Fibroblast of lung (primary cell): ENCODE measurements around the gene CAND1. TPM values are rescaled to one million over a fixed set of nuclear protein-coding genes. Genes with fewer than 3 reads are reported as not detected.
"Not testable (repeated sequence)": the region's sequence is repeated elsewhere in the genome, so short reads cannot be mapped to it uniquely, and the experiment has no call there.

Experiments
- DNase-seq, 2 donors: peaks; one replicate each; pipeline versions ENCODE4 v3.0.0 to v3.0.0-alpha.2; 2010; ENCODE audit warnings: low read depth in 2 of 2
- H2AFZ ChIP-seq: 2 replicates; pipeline ENCODE4 v1.5.1; 2012; ENCODE audit warnings: low read length, control low read depth, inconsistent platforms
- H3K27ac ChIP-seq: 2 replicates; pipeline ENCODE4 v1.5.1; 2011; ENCODE audit warnings: low read length, control low read depth; ENCODE audit not compliant: insufficient read depth
- H3K27me3 ChIP-seq: 2 replicates; pipeline ENCODE4 v1.5.1; 2011; ENCODE audit warnings: mild to moderate bottlenecking, low read length; ENCODE audit not compliant: control insufficient read depth, insufficient read depth
- H3K36me3 ChIP-seq: 2 replicates; pipeline ENCODE4 v1.5.1; 2011; ENCODE audit warnings: low read length; ENCODE audit not compliant: control insufficient read depth, insufficient read depth
- H3K4me1 ChIP-seq: 2 replicates; pipeline ENCODE4 v1.5.1; 2011; ENCODE audit warnings: low read length; ENCODE audit not compliant: control insufficient read depth, insufficient read depth; ENCODE audit errors: extremely low read depth
- H3K4me2 ChIP-seq: 2 replicates; pipeline ENCODE4 v1.5.1; 2011; ENCODE audit warnings: low read length, control low read depth; ENCODE audit not compliant: insufficient read depth; ENCODE audit errors: extremely low read depth
- H3K4me3 ChIP-seq, 4 experiments: fragments of 200-600 bp in 1 of 4; sonication (generic) in 1 of 4; replicated peaks in 1 of 4; 2 replicates each; pipeline ENCODE4 v1.5.1; 2011 to 2016; ENCODE audit warnings: low read length in 4 of 4, low read depth in 3 of 4, mild to moderate bottlenecking in 3 of 4, control low read depth in 2 of 4, inconsistent platforms in 1 of 4, mixed read lengths in 1 of 4; ENCODE audit not compliant: insufficient read depth in 1 of 4; ENCODE audit errors: control extremely low read depth in 1 of 4
- H3K79me2 ChIP-seq: 2 replicates; pipeline ENCODE4 v1.5.1; 2012; ENCODE audit warnings: mild to moderate bottlenecking, low read length, inconsistent platforms; ENCODE audit not compliant: control insufficient read depth, insufficient read depth
- H3K9ac ChIP-seq: 2 replicates; pipeline ENCODE4 v1.5.1; 2011; ENCODE audit warnings: mild to moderate bottlenecking, low read length, control low read depth; ENCODE audit not compliant: insufficient read depth
- H3K9me3 ChIP-seq: 2 replicates; pipeline ENCODE4 v1.5.1; 2012; ENCODE audit warnings: low read depth, low read length; ENCODE audit not compliant: control insufficient read depth, insufficient read depth
- H4K20me1 ChIP-seq: 2 replicates; pipeline ENCODE4 v1.5.1; 2011; ENCODE audit warnings: low read length; ENCODE audit not compliant: control insufficient read depth, insufficient read depth; ENCODE audit errors: extremely low read depth
- CTCF ChIP-seq, 2 donors: IDR thresholded peaks in 1 of 2; conservative IDR thresholded peaks in 1 of 2; 1 replicate in 1 of 2; 2 replicates in 1 of 2; pipeline ENCODE4 v1.5.1; 2011 to 2012; ENCODE audit warnings: low read length in 2 of 2, control low read depth in 1 of 2, inconsistent platforms in 1 of 2, low read depth in 1 of 2, mild to moderate bottlenecking in 1 of 2
- EZH2 ChIP-seq: IDR thresholded peaks from 2 replicates; pipeline ENCODE4 v1.5.1; 2012; ENCODE audit warnings: low read length, control low read depth, mild to moderate bottlenecking; ENCODE audit errors: missing control alignments
- polyA plus RNA-seq, 2 donors: library from polyadenylated mRNA; depleted of rRNA in 1 of 2; stranded (reverse) in 1 of 2; unstranded in 1 of 2; fragments of >200 nt; gene quantifications; 2 replicates each; pipeline ENCODE4 v1.2.1, GENCODE V29; 2011 to 2012; ENCODE audit warnings: missing spikeins in 1 of 2
- total RNA-seq: library from RNA; depleted of rRNA; stranded (reverse); fragments of >200 nt; gene quantifications from 2 replicates; pipeline ENCODE4 v1.2.1, GENCODE V29; 2014

Gene CAND1
- total and polyA plus RNA-seq, 2 donors (not counting 1 experiment from before 2014, with no cell fraction given), result 101 to 133 TPM

DNA sequence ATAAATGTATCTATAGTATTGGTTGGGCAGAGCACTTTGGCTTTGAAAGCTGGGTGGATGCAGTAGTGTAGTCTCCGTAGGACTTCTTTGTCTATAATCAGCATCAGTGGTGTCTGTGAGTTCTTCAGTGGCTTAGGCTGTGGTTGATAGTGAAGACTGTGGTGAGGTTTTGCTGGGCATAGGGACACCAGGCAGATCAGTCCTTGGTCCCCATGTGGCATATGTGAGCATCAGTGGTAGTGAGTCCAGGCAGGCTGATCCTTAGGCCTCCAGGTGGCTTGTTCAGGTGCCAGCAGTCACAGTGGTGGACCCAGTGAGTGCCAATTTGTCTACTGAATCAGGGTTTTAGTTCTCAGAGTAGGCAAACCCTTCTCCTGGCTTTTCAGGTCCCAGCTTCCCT is 70.4 kb downstream of the CAND1 start:
- Histone ChIP-seq H3K9me3 (no peaks in the 10 kb centered on the region), H3K4me2 (no peak overlapping the region), H3K27ac (no peak overlapping the region), H3K4me1 (no peaks in the 10 kb centered on the region), H3K27me3 (no peaks in the 10 kb centered on the region), H3K36me3 (no peaks in the 10 kb centered on the region), H4K20me1 (no peaks in the 10 kb centered on the region), H3K4me3 (no peak overlapping the region), H3K79me2 (no peaks in the 10 kb centered on the region), H3K9ac (no peak overlapping the region), H2AFZ (no peak overlapping the region)
- DNase-seq, result no peak
- TF ChIP-seq EZH2 (no peak), CTCF (conservative IDR thresholded peaks at IDR 0.05 in 1 of 2, IDR thresholded peaks at IDR 0.05 in 1 of 2; ENCODE audit: low read depth in 1 of 2, low read length in 2 of 2) (no peak)

DNA sequence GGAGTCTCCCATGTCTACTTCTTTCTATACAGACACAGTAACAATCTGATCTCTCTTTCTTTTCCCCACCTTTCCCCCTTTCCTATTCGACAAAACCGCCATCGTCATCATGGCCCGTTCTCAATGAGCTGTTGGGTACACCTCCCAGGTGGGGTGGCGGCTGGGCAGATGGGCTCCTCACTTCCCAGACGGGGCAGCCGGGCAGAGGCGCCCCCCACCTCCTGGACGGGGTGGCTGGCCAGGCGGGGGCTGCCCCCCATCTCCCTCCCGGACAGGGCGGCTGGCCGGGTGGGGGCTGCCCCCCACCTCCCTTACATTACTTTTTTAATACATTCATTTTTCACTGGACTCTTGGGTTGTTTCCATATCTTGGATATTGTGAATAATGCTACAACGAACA is 71.9 kb downstream of the CAND1 start:
- H3K9me3 ChIP-seq, DNase-seq, H3K4me1 ChIP-seq, H3K27me3 ChIP-seq, H3K79me2 ChIP-seq, H3K9ac ChIP-seq, H3K27ac ChIP-seq, H3K4me2 ChIP-seq, H3K4me3 ChIP-seq, H2AFZ ChIP-seq, H4K20me1 ChIP-seq, H3K36me3 ChIP-seq: not testable (repeated sequence)

- H3K9me3 ChIP-seq, result no peaks in the 10 kb centered on the region
- DNase-seq, result no peak
- no peaks in the 10 kb centered on the region for H3K4me1 ChIP-seq
- H3K27ac ChIP-seq, result no peak overlapping the region
- no peaks in the 10 kb centered on the region for H3K36me3 ChIP-seq
- H2AFZ ChIP-seq, result no peak overlapping the region
- H3K4me2 ChIP-seq, result no peak overlapping the region
- H3K9ac ChIP-seq, result no peak overlapping the region
- H4K20me1 ChIP-seq, result no peaks in the 10 kb centered on the region
- no peaks in the 10 kb centered on the region for H3K27me3 ChIP-seq
- TF ChIP-seq CTCF (conservative IDR thresholded peaks at IDR 0.05 in 1 of 2, IDR thresholded peaks at IDR 0.05 in 1 of 2; ENCODE audit: low read depth in 1 of 2, low read length in 2 of 2) (no peak), EZH2 (no peak)
- no peak overlapping the region for H3K4me3 ChIP-seq
- no peaks in the 10 kb centered on the region for H3K79me2 ChIP-seq
These were observed 76.0 kb downstream of the CAND1 start for GRCh38 chr12:67344979-67345710.
